Activated T-helper 1 cell treated with Interleukin-2 at 50 U/mL for 16 hours (primary cell): ENCODE data around the gene DAPK2.

Experiments used
- DNase-seq: peaks from one replicate; pipeline ENCODE4 v3.0.0-alpha.2; 2020; ENCODE audit warnings: low read depth

Gene DAPK2

GRCh38 chr15:63864186-63864585 lies 182.1 kb downstream of the DAPK2 start:
- no peak for DNase-seq

DNA sequence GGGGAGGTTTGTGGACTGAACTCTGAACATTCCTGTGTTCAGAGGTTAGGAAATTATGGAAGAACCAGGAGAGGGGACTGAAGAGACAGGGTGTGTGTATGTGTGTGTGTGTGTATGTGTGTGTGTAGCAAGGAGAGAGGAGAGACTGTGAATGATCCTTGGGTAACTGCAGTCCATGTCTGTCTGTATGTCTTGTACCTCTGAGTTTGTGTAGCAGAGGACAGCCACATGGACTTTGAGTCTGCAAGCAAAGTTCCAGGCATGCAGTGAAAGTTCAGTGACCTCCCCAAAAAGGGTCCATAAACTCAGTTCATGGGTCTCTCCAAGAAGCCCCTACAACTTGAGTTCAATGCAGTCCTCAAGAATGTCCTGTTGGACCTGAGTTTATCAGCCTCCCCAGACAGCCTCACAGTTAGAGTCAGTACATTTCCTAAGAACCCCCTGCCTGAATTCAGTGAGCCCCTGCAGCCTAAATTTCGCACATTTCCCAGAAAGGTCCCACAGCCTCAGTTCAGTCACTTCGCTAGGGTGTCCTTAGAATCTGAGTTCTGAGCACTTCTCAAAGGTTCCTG lies 184.3 kb downstream of the DAPK2 start:
- DNase-seq: no peak

DNA sequence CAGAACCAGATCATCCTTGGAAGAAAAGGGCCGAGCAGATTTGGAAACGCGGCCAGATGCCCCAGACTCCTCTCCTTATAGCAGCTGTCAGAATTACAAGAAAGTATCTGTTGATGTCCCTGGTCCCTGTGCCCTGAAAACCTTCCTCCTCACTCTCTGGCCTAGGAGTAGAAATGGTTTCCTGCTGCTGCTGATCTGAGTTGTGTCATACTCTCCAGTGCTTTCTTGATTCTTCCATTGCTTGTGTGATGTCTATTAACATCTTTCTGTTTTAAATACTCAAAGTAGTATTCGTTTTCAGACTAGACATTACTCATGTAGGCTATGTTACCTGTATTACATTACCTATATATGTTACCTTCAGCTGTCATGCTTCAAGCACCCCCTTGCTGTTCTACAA lies 185.7 kb downstream of the DAPK2 start:
- no peak for DNase-seq

GRCh38 chr15:63860155-63860554 lies 186.1 kb downstream of the DAPK2 start:
- DNase-seq: peak; percentile 42

- DNase-seq: no peak
Observed at GRCh38 chr15:63858881-63859280, 187.4 kb downstream of the DAPK2 start.

- no peak for DNase-seq
Observed at GRCh38 chr15:63858448-63858847, 187.8 kb downstream of the DAPK2 start.

DNA sequence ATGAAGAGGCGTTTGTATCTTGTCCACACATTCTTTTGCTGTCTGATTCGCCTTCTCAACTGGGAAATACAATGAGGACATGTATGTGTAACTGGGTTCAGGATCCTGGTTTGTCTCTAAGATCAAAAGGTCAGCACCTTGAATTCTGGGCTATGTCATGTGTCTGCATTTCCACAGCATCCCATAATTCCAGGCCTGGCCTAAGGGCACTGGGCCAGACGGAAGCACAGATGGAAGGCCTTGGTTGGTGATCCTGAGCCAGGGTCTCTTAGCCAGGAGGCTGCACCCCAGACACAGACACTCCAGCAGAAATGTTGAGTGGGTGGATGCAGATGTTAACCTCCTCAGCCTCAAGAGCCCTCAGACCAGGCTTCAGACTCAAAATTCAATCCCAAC lies 188.8 kb downstream of the DAPK2 start:
- DNase-seq: no peak
